HG02798 (cell line): ENCODE data around the gene BMF.
"Not testable (repeated sequence)": the region's sequence is repeated elsewhere in the genome, so short reads cannot be mapped to it uniquely, and the experiment has no call there.

Experiments
- ATAC-seq: cut with Tn5 transposase; IDR thresholded peaks from one replicate; pipeline ENCODE4 v1.9.1; 2021; ENCODE audit warnings: mild to moderate bottlenecking; ENCODE audit not compliant: unreplicated experiment, poor library complexity

The BMF gene

GRCh38 chr15:40091861-40092255 lies 16.8 kb downstream of the BMF start:
- ATAC-seq, result no peak

- no peak for ATAC-seq
Observed at GRCh38 chr15:40090774-40091455, 17.8 kb downstream of the BMF start.

- ATAC-seq, result no peak
Observed at GRCh38 chr15:40088929-40089755, 19.5 kb downstream of the BMF start.

DNA sequence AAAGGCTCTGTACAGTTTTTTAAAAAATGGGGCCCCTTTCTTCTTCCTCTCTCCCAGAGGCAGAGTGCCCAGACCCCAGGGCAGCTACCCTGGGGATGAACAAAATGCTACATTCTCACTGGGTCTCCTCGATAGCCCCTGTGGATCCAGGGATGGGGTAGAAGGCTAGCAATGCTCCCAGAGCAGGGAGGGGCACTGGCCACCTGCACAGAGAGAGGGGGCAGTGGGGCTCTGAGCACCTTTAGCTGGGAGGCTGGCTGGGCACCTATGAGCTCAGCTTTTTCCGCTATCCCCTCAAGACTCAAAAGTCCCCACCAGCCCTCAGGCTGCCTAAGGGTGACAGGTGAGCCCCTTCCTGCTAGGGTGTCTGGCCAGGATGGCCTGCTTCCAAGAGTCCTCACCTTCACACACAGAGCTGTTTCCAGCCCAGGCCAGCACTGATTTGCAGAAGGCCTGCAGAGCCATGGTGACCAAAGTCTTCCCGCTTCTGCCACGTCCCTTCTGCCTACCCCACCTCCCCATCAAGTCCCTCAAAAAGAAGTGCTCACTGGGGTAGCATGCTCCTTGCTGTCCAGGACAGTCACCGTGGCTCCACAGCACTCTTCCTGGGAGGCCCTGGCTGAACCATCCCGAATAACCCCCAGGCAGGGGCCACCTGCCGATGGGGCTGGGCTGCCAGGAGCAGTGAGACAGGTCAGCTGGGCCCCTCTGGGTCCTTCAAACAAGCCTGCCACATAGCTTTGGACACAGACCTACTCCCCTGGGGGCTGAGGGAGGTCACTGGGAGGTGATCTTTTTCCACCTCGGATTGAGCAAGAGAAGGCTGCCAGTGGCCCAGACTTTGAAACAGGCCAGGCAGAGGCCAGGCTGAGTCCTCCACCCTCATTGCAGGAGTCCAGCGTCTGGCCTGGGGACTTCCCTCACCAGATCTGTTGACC lies 20.4 kb downstream of the BMF start:
- ATAC-seq, result no peak

DNA sequence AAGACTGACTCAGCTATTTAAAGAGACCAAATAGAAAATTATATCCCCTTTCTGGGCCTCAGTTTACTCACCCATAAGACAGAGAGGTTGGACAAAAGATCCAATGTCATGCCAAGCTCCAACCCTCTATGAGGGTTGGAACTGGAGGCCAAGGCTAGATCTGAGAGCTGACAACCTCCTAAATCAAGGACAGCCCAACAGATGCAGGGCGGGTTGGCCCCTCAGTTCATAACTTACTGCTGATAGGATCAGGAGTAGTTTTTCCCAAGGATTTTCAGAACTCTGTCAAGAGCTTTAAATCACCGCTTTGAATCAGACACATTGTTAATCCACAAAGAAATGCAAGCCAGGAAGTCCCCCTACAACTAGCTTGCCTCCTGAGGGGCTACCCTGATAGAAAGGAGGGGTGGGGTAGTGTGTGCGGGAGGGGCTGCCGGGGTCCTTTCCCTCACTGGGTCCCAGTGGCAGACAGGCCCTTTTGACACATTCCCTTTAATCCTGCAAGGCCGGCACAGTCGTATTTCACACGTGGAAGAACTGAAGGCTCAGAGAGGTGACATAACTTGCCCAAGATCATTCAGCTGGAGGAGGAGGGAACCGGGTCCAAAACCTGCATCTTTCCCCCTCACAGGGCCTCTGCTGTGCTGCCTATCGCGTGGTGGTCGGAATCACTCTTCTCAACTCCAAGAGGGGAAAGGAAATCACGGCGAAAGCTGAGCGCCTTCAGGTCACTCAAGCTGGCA lies 21.4 kb downstream of the BMF start:
- ATAC-seq, result no peak

GRCh38 chr15:40085266-40085665 lies 23.4 kb downstream of the BMF start:
- no peak for ATAC-seq

DNA sequence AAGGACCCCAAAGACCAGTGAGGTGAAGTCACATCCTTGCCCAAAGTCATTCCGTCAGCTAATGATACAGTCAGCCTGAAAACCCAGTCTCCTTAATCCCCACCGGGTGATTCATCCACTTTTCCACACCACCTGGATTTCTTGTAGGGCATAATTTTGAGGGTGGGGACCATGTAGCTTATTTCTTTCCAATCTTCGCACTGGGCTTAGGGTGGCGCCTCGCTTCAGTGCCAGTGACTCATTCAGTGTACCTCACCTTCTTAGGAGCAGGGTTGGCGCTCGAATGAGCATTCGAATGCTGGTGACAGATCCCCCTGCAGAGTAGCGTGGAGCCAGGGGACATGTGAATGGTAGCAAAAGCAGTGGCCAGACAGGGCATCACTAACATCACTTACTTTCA lies 24.0 kb downstream of the BMF start:
- ATAC-seq, result no peak

DNA sequence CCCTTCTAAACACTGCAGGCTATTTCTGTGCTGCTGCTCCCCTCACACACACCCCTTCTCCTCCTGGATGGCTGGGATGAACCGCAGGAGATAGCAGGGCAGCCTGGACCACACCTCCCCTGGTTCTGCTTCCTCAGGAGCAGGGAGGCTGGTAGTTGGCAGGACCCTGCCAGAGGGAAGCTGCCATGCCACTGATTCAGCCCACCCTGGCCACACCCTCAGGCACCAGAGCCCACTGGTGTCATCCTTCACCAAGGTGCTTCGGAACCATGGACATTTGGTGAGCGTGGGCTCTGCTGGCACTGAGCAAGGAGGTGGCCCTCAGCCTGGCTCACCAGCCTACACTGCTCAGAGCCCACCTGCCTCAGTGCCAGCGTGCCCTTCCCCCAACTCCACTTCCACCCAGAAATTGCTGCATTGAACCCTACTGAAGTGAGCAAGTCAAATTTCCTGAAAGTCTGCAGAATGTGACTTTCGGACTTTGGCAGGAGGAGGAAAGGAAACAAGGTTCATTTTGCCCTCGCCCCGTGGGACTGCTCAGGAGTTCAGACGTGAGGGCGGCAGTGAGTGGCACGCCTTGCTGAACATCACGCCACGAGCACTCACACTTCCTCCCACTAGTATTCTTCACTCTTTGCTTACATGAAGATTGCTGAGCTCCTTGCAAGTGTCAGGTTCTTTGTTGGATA lies 26.3 kb downstream of the BMF start:
- no peak for ATAC-seq

- no peak for ATAC-seq
Observed at GRCh38 chr15:40081691-40082194, 26.9 kb downstream of the BMF start.

GRCh38 chr15:40080847-40081246 lies 27.8 kb downstream of the BMF start:
- no peak for ATAC-seq

DNA sequence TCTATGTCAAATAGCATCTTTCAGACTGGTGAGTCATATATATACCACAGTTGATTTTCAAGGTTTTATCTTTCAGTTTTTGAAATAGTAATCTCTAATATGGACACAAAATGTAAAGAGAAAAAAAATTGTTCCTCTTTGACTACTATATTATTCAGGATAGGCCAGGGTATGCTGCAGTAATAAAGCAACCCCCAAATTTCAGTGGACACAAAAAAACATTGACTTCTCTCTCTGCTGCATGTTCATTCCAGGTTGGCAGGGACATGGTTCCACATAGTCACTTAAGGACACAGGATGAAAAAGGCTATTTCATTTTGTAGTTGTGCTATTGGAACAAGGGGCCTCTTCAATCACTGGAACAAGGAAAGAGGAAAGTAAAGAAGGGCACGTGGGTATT lies 28.6 kb downstream of the BMF start:
- no peak for ATAC-seq

DNA sequence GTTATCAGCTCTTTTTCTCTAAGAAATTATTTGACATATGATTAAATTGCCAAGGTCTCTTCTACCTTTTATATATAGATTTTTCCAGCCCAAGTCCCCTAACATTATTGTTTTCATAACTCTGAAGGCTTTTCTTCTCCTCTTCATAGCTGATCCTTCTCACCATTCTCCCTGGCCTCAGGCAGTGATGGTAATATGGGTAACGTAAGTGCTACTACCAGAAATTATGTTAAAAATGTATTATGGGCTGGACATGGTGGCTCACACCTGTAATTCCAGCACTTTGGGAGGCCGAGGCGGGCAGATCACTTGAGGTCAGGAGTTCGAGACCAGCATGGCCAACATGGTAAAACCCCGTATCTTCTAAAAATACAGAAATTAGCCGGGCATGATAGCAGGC lies 29.2 kb downstream of the BMF start:
- ATAC-seq, result no peak

DNA sequence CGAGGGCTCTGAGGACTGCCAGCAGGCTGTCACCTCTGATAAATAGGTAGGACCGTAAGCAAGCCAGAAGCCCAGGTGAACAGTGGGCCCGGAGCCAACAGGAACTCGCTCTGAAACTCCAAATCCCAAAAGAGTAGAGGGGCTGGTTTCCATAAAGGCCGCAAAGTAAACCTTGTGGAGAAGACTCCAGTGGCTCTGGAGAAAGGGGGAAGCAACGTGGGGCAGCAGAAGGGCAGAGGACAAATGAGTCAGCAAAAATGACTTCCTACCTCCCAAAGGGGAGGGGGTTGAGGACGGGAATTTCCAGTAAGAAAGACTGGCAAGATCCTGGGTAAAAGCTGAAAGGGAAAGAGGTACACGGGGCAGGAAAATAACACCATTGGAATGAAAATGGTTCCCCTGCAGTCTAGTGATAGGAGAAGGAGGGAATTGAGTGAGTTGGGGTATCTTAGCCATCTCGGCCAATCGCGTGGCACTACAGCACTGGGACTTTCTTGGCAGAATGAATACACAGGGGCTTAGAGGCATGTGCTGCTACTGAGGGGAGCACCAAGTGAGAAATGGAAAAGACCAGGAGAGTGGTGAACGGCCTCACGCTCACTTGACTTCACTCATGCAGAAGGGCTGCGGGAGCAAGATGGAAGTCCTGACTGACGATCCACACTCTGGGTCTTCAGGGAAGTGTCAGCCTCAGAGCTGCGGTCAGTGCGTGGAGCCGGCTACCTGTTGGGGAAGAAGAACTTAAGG lies 33.2 kb downstream of the BMF start:
- no peak for ATAC-seq

- not testable (repeated sequence) for ATAC-seq
Observed at GRCh38 chr15:40074656-40075055, 34.0 kb downstream of the BMF start.

DNA sequence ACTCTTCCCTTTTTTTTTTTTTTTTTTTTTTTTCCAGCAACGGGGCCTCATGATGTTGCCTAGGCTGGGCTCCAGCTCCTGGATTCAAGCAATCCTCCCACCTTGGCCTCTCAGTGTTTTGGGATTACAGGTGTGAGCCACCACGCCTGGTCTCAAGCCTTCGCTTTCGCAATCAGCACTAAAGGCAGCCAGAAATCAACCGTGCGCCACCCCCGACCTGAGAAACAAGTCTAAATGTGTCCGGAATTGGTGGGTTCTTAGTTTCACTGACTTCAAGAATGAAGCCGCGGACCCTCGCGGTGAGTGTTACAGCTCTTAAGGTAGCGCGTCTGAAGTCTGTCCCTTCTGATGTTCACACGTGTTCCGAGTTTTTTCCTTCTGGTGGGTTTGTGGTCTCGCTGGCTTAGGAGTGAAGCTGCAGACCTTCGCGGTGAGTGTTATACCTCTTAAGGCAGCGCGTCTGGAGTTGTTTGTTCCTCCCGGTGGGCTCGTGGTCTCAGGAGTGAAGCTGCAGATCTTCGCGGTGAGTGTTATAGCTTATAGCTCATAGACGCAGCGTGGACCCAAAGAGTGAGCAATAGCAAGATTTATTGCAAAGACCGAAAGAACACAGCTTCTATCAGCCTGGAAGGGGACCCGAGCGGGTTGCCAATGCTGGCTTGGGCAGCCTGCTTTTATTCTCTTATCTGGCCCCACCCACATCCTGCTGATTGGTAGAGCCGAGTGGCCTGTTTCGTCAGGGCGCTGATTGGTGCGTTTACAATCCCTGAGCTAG lies 34.8 kb downstream of the BMF start:
- not testable (repeated sequence) for ATAC-seq

DNA sequence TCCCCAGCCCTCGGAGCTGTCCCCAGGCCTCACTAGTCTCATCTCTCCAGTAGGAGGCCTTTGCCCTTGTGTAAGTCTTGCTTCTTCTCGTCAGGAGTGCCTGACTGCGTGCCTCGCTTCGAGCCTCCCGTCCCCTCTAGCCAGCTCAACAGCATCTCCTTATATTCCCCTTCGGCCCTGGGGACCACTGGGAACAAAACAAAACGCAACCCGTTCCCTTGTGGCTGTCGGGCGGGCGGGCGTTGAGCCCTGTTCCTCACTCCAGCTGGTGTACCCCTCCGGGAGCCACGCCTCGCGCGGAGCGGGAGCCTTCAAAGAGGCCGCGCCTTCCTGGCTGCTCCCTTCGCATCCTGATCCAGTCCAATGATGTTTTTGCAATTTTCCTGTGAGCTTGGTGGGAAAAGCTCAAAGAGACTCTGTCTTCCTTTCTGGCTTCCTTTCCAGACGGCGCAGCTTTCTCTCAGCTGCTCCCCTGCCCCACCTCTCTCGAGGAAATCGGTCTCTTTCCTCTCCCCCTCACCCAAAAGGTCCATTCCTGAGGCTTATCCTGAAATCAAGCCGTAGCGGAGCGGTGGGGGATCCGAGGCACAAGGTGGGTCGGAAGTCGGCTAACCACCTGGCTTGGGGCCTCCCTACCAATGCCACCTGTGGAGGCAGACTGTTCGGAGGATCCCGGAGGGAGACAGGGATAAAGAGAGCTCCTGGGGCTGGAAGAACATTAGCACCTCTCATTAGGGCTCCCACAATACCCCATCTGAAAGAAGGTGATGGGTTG lies 36.3 kb downstream of the BMF start:
- no peak for ATAC-seq

- no peak for ATAC-seq
Observed at GRCh38 chr15:40070608-40071218, 38.0 kb downstream of the BMF start.
